GM19463 (cell line): ENCODE data around the gene DAAM1.

Source experiments
- ATAC-seq: cut with Tn5 transposase; IDR thresholded peaks from one replicate; pipeline ENCODE4 v1.9.1; 2021; ENCODE audit warnings: mild to moderate bottlenecking, moderate library complexity; ENCODE audit not compliant: unreplicated experiment

Gene DAAM1

DNA sequence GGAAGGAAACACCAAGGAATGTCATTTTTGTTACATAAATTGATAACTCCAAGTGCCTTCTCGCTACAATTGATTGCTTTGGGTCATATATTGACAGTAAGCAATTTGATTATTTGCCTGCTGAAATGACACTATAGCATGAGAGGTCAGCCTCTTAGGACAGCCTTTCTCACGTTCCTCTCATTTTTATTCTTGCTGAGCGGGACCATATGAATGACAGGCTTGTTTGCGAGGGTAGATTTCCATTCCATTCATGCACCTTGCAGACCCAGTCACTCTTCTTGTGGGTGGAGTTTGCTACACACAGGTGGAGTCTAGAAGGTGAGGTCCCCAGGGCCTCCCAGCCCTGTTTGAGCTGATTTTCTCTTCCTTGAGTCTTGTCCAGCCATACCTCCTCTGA is 27.3 kb downstream of the DAAM1 start:
- ATAC-seq, result no peak

DNA sequence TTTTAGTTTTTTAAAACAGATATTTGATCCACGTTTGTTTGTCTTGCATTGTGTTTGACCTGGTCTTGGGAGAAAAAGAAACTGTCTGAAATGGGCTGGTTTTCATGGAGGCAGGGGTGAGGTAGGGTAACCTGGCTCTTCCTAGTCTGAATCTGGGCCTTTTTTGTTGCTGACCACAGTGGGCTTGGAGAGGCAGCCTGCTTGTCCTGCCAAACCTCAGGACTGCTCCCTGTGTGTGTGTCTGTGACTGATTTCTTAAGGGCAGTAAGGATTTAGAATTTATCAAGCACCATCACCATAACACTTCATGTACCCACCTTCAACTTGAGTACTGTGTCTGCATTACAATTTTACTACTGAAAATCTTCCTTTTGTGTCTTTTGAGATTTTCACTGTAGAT is 28.5 kb downstream of the DAAM1 start:
- ATAC-seq, result no peak

DNA sequence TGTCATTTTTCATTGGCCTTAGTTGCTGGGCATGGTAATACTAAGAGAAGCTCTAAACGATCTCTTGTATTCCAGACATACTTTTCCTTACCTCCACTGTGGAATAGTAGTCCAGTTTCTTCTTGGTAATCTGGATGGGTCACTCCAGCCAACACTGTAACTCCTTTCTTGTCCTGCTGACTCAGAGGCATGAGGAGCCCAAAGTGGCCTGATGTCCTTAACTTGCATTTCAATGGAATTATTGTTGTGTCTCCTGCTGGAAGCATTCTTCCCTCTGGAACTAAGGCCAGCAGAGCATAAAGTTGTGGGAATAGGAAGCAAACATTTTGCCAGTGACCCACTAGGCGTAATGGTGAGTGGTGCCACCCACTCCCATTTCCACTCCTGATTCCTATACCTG is 33.1 kb downstream of the DAAM1 start:
- ATAC-seq, result no peak

DNA sequence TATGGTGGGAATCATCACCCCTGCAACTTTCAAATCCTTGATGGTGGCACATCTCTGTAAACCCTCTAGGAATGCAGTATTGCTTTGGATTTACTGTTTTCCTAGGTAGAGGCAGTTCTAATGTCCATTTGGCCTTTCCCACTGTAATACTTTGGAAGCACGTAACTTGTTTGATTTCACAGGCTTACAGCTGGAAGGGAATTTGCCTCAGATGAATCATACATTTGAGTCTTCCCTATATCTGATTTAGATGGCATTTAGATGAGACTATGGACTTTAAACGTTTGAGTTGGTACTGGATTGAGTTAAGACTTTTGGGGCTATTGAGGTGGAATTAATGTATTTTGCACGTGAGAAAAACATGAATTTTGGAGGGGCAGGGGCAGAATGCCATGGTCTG is 35.9 kb downstream of the DAAM1 start:
- ATAC-seq, result no peak

DNA sequence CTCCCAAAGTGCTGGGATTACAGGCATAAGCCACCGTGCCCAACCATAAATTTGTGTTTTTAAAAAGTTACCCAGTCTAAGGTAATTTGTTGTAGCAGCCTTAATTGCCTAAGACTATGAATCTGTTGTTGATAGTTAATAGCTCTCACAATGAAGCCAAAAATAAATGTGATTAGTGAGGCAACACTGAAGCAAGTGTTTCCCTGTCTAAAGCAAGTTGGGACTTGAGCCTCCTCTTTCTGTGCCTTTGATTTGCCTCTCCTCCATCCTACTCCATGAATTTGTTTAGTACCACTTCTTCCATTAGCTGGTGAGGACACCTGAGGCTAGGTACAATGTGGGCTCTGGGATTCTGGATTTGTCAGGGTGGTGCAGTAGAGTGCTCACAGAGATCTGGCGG is 36.8 kb downstream of the DAAM1 start:
- no peak for ATAC-seq

DNA sequence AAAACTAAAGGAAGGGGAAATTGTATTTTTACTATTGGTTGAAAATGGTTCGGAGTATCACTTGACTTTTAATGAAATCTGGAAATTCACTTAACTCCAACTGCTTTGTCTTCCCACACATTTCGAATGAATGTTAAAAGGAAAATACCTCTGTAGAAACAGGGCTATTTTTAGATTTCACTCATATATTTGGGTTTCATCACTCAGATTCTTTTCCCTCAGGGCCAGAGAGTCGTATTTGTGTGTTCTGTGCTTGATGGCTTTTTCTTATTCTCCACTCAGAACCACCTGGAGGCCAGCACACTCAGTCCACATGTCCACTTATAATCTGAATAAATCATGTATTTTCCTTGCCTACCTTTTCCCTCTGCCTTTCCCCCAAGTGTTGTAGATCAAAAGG is 40.0 kb downstream of the DAAM1 start:
- no peak for ATAC-seq

DNA sequence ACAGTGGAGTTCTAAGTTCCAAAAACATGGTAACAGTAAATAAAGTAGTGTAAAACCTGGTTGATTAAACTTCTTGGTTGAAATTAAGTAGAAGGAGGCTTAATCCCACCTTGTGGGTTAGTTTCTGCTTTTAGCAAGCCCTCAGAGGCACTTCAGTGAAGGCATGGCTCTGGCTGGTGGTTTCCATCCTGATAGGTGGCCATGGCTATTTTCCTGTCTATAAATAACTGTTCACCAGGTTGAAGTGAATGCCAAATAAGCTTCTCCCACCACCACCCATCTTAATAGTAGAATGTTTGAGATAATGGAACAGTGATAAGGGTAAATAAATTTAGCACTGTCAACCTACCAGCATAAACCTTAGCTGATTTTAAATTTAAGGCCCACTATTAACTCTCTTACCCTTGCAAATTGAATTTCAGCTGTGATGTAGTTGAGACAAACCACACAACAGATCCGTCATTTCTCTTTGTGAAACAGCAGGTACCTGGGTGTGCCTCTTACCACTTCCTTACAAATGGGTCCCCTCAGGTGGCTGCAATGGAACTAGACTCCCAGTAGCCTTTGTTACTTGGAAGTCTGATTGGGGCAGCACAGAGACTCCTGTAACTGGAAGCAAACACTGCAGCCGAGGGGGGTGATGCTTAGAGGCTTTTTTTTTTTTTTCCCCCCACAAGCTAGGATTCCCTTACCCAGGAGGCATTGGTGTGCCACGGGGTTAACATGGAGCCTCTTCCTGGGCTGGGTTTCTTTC is 41.4 kb downstream of the DAAM1 start:
- no peak for ATAC-seq

DNA sequence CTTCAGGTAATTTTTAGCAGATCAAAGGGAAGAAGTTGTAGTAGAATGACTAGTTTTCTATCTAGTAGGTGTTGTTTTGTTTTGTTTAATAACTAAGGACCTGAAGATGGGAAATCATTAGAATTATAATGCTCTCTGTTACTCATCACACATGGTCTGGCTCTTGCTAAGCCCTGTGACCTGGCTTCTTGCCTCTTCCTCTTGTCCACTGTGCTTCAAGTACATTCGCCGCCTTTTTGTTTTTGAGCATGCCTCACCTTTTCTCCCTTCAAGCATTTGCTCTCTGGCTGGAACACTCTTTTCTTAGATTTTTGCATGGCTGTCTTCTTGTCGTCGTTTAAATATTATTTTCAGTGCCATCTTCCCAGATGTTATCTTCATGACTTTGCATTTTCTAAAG is 47.7 kb downstream of the DAAM1 start:
- no peak for ATAC-seq

DNA sequence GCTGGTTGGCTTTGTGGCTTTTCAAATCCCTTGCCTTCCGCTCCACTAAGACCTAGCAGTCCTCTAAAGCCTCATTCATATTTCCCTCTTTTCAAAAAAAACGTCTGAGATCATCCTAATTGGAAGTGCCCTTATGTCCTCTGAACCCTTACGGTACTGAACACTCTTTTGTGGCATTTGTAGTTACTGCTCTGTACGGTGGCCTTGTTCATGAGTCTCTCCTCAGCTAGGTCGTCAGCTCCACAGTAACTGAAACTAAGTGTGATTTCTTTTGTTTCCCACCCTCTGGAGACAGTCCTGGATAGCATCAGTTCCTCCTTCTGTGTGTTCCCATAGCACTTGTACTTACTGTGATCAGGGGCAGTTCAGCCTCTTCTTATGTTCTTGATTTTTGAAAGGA is 49.7 kb downstream of the DAAM1 start:
- ATAC-seq, result no peak

DNA sequence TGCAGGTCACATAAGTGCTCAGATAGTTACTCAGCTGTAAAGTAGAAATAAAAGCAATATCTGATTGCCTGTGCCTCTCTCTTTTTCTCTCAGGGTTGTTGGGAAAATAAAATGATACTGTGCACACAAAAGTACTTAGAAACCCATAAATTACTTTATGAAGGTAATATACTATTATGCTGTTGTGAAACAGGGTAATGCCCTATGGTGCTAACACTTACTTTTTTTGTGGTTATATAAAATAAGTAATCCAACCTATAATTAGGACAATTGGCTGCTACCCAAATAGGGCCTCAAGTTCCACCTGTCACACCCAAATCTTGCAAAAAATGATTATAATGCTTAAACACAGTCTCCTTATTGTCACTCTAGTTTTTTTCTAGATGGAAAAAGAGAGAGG is 50.6 kb downstream of the DAAM1 start:
- no peak for ATAC-seq

DNA sequence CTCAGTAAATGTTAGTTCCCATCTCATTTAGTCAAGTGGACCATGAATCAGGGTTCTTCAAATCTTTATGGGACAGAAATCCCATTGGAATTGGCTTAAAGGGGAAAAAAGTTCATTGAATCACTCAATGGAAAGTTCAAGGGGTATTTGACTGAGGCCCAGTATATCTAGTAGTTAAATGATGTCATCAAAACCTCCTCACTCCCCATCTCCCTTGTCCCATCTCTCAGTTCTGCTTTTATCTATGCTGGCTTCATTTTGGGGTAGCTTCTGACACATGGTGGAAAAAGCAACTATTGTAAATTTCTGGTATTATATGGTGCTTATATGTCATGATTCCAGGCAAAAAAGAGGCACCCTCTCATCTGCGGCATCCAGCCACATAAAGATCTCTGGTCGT is 51.9 kb downstream of the DAAM1 start:
- ATAC-seq, result peak; percentile 87

DNA sequence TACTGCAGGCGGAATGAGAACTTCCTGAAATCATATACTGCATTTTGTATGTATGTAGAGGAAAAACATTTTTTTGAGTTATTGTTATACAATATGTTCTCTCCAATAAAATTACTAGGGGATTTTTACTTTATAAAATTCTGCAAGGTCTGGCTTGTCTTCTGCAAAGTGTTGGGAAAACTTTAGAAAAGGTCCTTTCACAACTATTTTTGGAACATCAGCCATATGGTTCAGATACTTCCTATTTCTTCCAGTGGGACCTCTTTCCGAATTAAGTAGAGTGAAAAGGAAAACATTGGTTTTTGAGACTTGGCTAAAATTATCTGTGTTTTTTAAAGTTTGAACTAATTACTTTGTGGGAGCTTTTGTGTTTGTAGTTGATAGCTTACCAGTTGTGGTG is 52.7 kb downstream of the DAAM1 start:
- ATAC-seq, result no peak

DNA sequence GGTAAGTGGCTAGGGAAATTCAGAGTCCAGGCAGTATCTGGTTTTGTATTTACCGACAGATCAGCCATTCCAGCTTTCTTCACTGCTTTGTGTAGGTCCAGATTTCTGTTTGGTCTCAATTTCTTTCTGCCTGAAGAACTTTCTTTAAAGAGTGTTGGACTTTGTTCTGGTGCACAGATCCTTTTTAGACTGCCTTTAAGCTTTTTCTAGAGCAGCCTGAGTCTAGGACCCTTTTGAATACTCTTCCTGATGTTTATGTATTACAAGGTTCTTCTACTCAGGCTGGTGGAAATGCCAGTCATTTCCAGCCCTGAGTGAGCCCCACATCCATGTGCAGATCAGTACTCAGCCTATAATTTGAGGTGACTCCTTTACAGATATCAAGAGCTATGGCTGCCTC is 54.7 kb downstream of the DAAM1 start:
- no peak for ATAC-seq

DNA sequence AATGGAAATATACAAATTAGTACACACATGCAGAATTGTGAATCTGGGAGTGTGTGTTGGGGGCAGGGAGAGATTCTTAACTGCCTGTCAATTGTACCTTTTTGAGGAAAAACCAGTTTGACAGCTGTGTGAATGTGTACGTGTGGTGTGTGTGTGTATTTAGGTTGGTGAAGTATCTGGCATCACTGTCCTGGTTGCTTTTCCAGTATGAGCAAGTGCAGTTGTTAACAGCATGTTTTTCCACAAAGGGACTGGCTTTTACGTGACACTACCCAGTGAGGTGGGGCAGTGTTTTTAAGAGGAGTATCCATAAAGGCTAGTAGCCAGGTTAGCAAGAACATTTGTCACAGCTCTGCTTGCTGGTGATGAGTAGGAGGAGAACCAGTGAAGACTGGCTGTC is 56.1 kb downstream of the DAAM1 start:
- no peak for ATAC-seq

DNA sequence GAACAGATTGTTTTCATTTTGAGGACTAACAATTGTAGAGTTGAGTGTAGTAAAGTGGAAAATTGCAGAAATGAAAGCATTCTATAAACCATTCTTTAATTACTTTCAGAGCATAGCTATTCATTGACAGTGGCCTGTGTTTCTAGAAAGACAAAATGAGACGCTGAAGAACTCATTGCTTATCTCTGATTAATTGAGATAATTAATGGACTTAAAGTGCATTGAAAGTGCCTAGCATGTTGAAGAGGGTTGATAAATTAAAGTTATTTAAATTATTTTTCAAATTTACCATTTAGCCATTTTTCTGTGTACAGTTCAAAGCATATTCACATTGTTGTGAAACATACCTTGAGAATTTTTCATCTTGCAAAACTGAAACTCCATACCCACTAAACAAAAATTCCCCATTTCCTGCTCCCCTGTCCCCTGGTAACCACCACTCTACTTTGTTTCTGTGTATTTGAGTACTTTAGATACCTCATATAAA is 57.4 kb downstream of the DAAM1 start:
- peak; percentile 77 for ATAC-seq

DNA sequence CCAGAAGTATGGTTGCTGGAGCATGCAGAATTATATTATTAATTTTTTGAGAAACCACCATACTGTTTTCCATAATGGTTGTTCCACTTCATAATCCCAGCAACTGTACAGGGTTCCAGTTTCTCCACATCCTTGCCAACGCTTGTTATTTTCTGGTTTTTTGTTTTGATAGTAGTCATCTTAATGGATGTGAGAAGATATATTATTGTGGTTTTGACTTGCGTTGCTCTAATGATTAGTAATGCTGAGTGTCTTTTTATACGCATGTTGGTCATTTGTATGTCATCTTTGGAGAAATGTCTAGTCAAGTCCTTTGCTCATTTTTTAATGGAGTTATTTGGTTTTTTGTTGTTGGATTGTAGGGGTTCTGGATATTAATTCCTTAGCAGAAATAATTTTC is 58.1 kb downstream of the DAAM1 start:
- no peak for ATAC-seq

DNA sequence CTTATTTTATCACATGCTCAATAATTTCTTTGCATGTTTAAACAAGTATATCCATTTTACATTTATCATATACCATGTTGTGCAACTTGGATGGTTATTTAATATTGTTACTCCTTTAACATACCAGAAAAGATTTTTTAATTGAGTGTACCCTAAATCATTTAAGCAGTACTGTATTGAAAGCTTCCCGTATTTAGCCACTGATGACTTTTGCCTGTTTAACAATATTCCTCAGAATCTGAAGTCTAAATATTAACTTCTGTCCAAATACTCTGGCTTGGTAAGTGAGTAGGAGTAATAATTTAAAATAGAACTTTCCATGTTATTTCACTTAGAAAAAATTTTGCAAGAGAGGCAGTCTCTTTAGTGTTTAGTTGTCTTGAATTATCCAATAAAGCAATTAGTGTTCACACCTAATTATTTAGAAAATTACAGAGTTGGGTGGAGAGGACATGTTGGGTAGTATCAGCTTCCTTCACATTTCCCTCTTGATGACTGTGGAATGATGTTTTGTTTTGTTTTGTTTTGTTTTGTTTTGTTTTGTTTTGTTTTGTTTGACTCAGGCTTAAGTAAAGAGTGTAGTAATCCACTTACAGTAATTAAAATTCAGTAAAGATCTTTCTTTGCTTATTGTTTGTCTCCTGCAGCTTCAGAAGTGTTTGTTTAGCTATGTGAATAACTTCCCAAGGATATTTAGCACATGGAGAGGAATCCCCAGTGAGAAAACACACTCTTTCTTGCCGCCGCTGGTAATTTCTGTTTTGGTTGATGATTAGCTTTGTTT is 59.5 kb downstream of the DAAM1 start:
- no peak for ATAC-seq

DNA sequence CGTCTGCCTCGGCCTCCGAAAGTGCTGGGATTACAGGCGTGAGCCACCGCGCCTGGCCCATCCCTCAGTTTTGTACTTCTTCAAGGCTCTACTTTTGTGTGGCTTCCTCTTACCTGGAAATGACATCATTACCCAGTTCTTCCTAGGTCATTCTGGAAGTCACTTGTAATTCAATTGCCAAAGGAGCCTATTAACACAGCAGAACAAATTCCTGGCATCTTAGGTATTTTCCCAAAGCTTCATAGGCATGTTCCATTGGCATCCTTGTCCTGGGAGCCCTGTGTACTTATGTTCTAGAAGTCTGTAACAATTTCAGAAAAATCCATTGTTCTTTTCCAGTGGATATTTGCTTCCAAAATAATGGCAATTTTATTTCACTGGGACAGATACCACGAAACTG is 60.6 kb downstream of the DAAM1 start:
- ATAC-seq, result no peak

DNA sequence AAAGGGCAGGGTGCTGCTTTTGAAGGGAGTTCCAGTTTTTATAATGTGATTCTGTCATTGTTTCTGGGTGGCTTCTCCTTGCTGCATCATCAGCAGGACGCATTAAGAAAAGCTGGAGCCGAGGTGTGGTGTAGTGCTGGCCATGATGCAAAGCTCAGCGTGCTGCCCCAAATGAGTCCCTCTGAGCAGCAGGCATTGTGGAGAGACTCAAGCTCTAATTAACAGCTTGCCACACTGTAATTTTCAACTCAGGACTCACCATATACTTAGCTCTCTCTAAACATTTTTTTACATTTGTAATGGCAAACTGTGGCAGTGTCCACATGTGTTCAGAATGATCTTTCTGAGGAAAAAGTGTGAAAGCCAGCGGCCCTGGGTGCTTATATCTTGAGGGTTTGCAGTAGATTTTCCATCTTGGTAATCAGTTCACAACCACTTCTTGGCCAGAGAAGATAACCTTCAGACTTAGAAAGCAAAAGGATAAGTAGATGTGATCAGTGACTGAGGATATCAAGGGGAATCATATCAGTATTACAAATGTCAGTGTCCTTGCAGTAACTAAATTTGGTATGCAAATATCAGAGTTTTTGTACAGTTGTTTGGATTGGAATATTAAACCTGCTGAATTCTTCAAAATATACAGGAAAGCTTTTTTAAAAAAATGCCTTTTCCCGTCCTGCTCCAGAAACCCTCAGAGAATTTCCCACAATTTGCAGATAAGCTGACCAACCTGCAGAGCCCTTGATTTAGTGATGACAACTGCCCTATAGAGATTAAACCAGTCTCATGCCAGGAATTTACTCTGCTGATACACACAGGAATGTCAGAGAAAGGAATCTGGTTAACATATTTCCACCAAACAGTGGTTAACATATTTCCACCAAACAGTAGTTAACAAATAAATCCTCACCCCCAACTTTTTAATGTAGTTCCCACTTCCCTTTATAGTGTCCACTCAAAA is 63.6 kb downstream of the DAAM1 start:
- ATAC-seq, result no peak

DNA sequence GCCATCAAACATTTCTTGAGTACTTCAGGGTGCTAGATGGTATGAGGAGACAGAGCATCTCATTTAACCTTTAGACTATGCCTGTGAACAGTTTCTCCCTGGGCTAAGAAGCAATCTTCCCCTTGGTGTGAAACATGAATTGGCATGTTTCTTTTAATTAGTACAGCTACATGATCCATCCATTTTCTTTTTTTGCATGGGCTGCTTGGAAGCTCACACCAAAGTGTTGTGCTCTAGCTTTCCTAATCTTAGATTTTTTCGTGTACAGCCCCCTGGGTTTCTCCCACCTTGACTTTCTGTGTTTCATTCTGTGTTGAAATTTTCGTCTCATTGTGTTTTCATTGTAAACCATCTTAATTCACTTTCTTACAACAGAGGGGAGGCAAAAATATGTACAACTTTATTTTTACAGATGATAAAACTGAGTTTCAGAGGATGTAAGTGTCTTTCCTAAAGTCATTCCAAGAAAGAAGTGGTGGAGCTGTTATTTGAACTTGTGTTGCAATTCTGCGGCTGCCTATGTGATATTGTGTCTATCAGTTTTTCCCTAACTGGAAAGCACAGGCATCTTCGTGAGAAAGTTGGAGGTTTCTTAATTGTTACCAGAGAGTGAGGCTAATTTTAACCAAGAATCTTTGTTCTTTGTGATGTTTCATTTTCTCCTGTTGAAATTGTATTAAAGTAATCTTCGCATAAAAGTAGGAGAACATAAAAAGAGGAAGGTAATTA is 64.5 kb downstream of the DAAM1 start:
- ATAC-seq, result no peak

DNA sequence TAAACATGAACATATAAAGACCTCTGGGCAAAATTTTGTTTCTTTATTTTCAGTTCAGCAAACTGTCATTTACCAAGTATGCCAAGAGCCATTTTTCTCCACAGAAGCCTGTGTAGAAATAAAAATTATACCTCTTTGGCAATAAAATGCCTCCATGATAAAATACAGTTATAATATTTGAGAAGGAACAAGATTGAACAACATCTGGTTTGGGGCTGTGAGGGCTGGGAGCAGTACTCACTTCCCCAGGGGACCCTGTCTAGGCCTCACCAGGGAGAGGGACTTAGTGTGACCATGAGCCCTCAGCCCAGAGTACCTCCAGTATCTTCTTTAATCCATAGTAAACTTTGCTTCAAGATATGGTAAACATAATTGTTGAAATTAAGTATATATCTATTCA is 65.1 kb downstream of the DAAM1 start:
- no peak for ATAC-seq
